Sigmoid colon (tissue), 7 donors: ENCODE data around the gene SPOP. TPM values are rescaled to one million over a fixed set of nuclear protein-coding genes. Genes with fewer than 3 reads are reported as not detected.

Experiments
- DNase-seq: peaks from one replicate; pipeline ENCODE4 v3.0.0-alpha.2; 2019
- H3K27ac ChIP-seq, 4 donors: fragments of 200-600 bp; sonication (generic); one replicate each; pipeline ENCODE4 v1.5.1; 2016 to 2019; ENCODE audit warnings: mild to moderate bottlenecking in 1 of 4
- H3K27me3 ChIP-seq, 3 donors: fragments of 200-600 bp; sonication (generic); one replicate each; pipeline ENCODE4 v1.5.1; 2019; ENCODE audit warnings: mild to moderate bottlenecking in 1 of 3
- H3K36me3 ChIP-seq, 4 donors: fragments of 200-600 bp; sonication (generic); one replicate each; pipeline ENCODE4 v1.5.1; 2016 to 2019
- H3K4me1 ChIP-seq, 4 donors: fragments of 200-600 bp; sonication (generic); one replicate each; pipeline ENCODE4 v1.5.1; 2017 to 2019
- H3K4me3 ChIP-seq, 4 donors: fragments of 200-600 bp; sonication (generic); one replicate each; pipeline ENCODE4 v1.5.1; 2017 to 2019; ENCODE audit warnings: mild to moderate bottlenecking in 2 of 4, moderate library complexity in 1 of 4
- H3K9me3 ChIP-seq, 4 donors: fragments of 200-600 bp in 3 of 4; sonication (generic) in 3 of 4; one replicate each; pipeline versions ENCODE4 v1.5.1 to v1.6.1; 2013 to 2019
- EP300 ChIP-seq, 4 donors: sonication (generic); formaldehyde crosslinking; IDR thresholded peaks; one replicate each; pipeline ENCODE4 v1.6.1; 2017; ENCODE audit warnings: antibody characterized with exemption in 4 of 4
- POLR2A ChIP-seq, 2 donors: fragments of 450-650 bp; IDR thresholded peaks; one replicate each; pipeline ENCODE4 v1.6.1; 2016; ENCODE audit warnings: antibody characterized with exemption in 2 of 2, mild to moderate bottlenecking in 2 of 2, moderate library complexity in 2 of 2
- POLR2AphosphoS5 ChIP-seq, 4 donors: sonication (generic); formaldehyde crosslinking; IDR thresholded peaks; one replicate each; pipeline ENCODE4 v1.6.1; 2017; ENCODE audit warnings: antibody characterized with exemption in 4 of 4
- WGBS, 2 donors: extraction: QIAGEN DNeasy Blood & Tissue Kit; methylation state at CpG; one replicate each; pipeline ENCODE4 v1.1.7; 2013; 5-methylcytosine and 5-hydroxymethylcytosine counted together
- intact Hi-C: fragments of 100-400 bp; cut with DNase I; formaldehyde crosslinking; loops from one replicate; pipeline ENCODE4 v1.15.1; 2023
- polyA plus RNA-seq, 3 donors: library from polyadenylated mRNA; stranded (reverse); fragments of 200-250 nt; gene quantifications; one replicate each; pipeline ENCODE4 v1.2.3, GENCODE V29; 2013
- total RNA-seq, 4 donors: library from RNA; depleted of rRNA; stranded (reverse); fragments of >200 nt; gene quantifications; one replicate each; pipeline ENCODE4 v1.1.0, GENCODE V29; 2016
- TF ChIP-seq, protein P1 (sequence below), 4 experiments: fragments of 450-650 bp in 3 of 4; fragments of 200-600 bp in 1 of 4; IDR thresholded peaks; one replicate each; pipeline ENCODE4 v1.5.1; 2016 to 2019; ENCODE audit warnings: antibody characterized with exemption in 4 of 4, mild to moderate bottlenecking in 3 of 4, moderate library complexity in 2 of 4
- donor health status: healthy with polysubstance abuse.
- donor health status: Bipolar disorder and iron deficiency.
- donor health status: healthy.

SPOP gene
- total and polyA plus RNA-seq, 7 donors: 33.0 to 332 (median 226) TPM

DNA sequence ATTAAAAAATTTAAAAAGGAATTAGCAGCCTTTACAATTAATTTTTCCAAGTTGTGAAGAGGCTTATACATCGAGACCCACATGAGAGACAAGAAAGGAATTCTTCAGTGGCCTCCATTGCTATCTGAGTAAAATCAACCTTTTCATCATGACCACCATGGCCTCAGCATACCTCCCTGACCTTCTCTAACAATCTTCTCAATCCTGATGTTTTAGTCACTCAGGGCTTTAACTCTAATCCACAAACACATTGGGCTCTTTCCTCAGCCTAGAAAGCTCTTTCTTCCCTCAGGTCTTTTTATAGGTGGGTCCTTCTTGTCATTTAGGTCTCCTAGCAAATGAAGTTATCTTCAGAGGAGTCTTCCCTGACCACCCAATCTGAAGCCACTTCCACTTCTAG lies 46.4 kb downstream of the SPOP start:
- no peak overlapping the region for H3K4me3 ChIP-seq
- H3K27me3 ChIP-seq: no peaks in the 10 kb centered on the region
- H3K9me3 ChIP-seq: no peaks in the 10 kb centered on the region
- intact Hi-C loops: no loop called here
- peak overlapping the region; percentile 56 to 93 (median 74) for H3K27ac ChIP-seq
- peaks cover 0 to 2% (median 0%) of the 10 kb centered on the region in 4 donors for H3K36me3 ChIP-seq
- DNase-seq: no peak
- 94 to 99% methylated on average over 1 of the region's 1 CpG for WGBS, 2 donors
- no peak for TF ChIP-seq POLR2AphosphoS5 (IDR thresholded peaks at IDR 0.05)
- TF ChIP-seq EP300 (IDR thresholded peaks at IDR 0.05): no peak
- TF ChIP-seq POLR2A (IDR thresholded peaks at IDR 0.05): no peak
- TF ChIP-seq, protein P1, sequence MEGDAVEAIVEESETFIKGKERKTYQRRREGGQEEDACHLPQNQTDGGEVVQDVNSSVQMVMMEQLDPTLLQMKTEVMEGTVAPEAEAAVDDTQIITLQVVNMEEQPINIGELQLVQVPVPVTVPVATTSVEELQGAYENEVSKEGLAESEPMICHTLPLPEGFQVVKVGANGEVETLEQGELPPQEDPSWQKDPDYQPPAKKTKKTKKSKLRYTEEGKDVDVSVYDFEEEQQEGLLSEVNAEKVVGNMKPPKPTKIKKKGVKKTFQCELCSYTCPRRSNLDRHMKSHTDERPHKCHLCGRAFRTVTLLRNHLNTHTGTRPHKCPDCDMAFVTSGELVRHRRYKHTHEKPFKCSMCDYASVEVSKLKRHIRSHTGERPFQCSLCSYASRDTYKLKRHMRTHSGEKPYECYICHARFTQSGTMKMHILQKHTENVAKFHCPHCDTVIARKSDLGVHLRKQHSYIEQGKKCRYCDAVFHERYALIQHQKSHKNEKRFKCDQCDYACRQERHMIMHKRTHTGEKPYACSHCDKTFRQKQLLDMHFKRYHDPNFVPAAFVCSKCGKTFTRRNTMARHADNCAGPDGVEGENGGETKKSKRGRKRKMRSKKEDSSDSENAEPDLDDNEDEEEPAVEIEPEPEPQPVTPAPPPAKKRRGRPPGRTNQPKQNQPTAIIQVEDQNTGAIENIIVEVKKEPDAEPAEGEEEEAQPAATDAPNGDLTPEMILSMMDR (IDR thresholded peaks at IDR 0.05): no peak
- peaks cover 0 to 99% (median 98%) of the 10 kb centered on the region in 4 donors for H3K4me1 ChIP-seq

- no peak for DNase-seq
- Histone ChIP-seq H3K36me3 (peaks cover 0 to 7% (median 1%) of the 10 kb centered on the region in 4 donors), H3K4me3 (peak overlapping the region in 1 of 4 donors; percentile 9), H3K27me3 (no peaks in the 10 kb centered on the region), H3K4me1 (peaks cover 0 to 100% (median 98%) of the 10 kb centered on the region in 4 donors), H3K27ac (peak overlapping the region; percentile 60 to 93 (median 75)), H3K9me3 (no peaks in the 10 kb centered on the region)
- 82 to 90% methylated on average over 6 of the region's 6 CpGs for WGBS, 2 donors
- intact Hi-C loops: no loop called here
- TF ChIP-seq POLR2A (IDR thresholded peaks at IDR 0.05) (no peak), EP300 (IDR thresholded peaks at IDR 0.05) (no peak), POLR2AphosphoS5 (IDR thresholded peaks at IDR 0.05) (no peak)
- TF ChIP-seq, protein P1 (IDR thresholded peaks at IDR 0.05): no peak
These were observed 47.6 kb downstream of the SPOP start for GRCh38 chr17:49630113-49630900.

DNA sequence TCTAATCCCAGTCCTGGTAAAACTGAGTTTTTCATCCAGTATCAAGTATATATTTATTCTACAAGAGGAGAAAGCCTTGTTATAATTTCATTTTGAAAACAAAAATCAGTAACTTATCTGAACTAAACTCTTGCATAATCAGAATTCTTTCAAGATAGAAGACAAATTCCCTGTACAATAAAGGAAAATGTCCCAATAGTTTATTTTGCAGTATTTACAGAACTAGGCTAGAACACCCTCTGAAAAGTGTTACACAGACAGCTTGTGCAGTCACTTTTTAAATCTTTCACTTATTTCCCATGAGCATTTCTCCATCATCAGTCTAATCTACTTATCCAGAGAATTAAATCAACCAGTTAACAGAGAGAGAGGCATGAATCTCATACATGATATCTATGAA lies 48.5 kb downstream of the SPOP start:
- H3K36me3 ChIP-seq: peaks cover 0 to 7% (median 1%) of the 10 kb centered on the region in 4 donors
- intact Hi-C loops: no loop called here
- peaks cover 0 to 100% (median 98%) of the 10 kb centered on the region in 4 donors for H3K4me1 ChIP-seq
- no peak for DNase-seq
- peak overlapping the region; percentile 60 to 93 (median 75) for H3K27ac ChIP-seq
- H3K27me3 ChIP-seq: no peaks in the 10 kb centered on the region
- TF ChIP-seq POLR2AphosphoS5 (IDR thresholded peaks at IDR 0.05): no peak
- TF ChIP-seq, protein P1 (IDR thresholded peaks at IDR 0.05): no peak
- H3K9me3 ChIP-seq: no peaks in the 10 kb centered on the region
- no peak overlapping the region for H3K4me3 ChIP-seq

- Histone ChIP-seq H3K36me3 (peaks cover 13 to 35% (median 27%) of the 10 kb centered on the region in 4 donors), H3K9me3 (no peaks in the 10 kb centered on the region), H3K27me3 (no peaks in the 10 kb centered on the region), H3K27ac (peak overlapping the region; percentile 43 to 93 (median 78)), H3K4me1 (peaks cover 0 to 95% (median 86%) of the 10 kb centered on the region in 4 donors), H3K4me3 (no peak overlapping the region)
- intact Hi-C loops: no loop called here
- 80 to 81% methylated on average over 3 of the region's 3 CpGs for whole genome bisulfite sequencing, 2 donors
- TF ChIP-seq, protein P1 (IDR thresholded peaks at IDR 0.05): no peak
- TF ChIP-seq POLR2AphosphoS5 (IDR thresholded peaks at IDR 0.05): peak in 2 of 4 donors; percentile 15 to 20
- no peak for DNase-seq
These were observed 53.0 kb downstream of the SPOP start for GRCh38 chr17:49624896-49625295.
